Endodermal cell (in vitro differentiated cells): ENCODE data around the gene ADRB2. TPM values are rescaled to one million over a fixed set of nuclear protein-coding genes. Genes with fewer than 3 reads are reported as not detected.

Experiments used
- DNase-seq: peaks from one replicate; pipeline ENCODE4 v3.0.0-alpha.2; 2017
- H3K27ac ChIP-seq: 2 replicates; pipeline ENCODE4 v1.5.1; 2013; ENCODE audit warnings: mild to moderate bottlenecking, low read depth, low read length, moderate library complexity
- H3K27me3 ChIP-seq: 2 replicates; pipeline ENCODE4 v1.6.1; 2013; ENCODE audit warnings: mild to moderate bottlenecking, low read length, moderate library complexity; ENCODE audit not compliant: insufficient read depth, control insufficient read depth, poor library complexity, severe bottlenecking
- H3K36me3 ChIP-seq: 2 replicates; pipeline ENCODE4 v1.7.0; 2013; ENCODE audit warnings: mild to moderate bottlenecking, low read length, moderate library complexity; ENCODE audit not compliant: control insufficient read depth, insufficient read depth
- H3K4me1 ChIP-seq: one replicate; pipeline ENCODE4 v1.7.0; 2013; ENCODE audit warnings: low read length; ENCODE audit not compliant: control insufficient read depth, insufficient read depth
- H3K4me3 ChIP-seq: 2 replicates; pipeline ENCODE4 v1.5.1; 2013; ENCODE audit warnings: mild to moderate bottlenecking, low read length, moderate library complexity
- H3K9ac ChIP-seq: 2 replicates; pipeline ENCODE4 v1.6.1; 2013; ENCODE audit warnings: mild to moderate bottlenecking, low read length, moderate library complexity; ENCODE audit not compliant: poor library complexity, severe bottlenecking; ENCODE audit errors: extremely low read depth
- H3K9me3 ChIP-seq: 2 replicates; pipeline ENCODE4 v1.6.1; 2013; ENCODE audit warnings: mild to moderate bottlenecking, low read length, moderate library complexity; ENCODE audit not compliant: control insufficient read depth
- H3K27ac Mint-ChIP-seq: 2 replicates; pipeline ENCODE4 v1.8.0; 2020; ENCODE audit warnings: mixed read lengths
- H3K27me3 Mint-ChIP-seq: 2 replicates; pipeline ENCODE4 v1.8.0; 2021; ENCODE audit warnings: mild to moderate bottlenecking, mixed read lengths; ENCODE audit not compliant: insufficient read depth
- H3K36me3 Mint-ChIP-seq: 2 replicates; pipeline ENCODE4 v1.8.0; 2020; ENCODE audit warnings: low read depth, mixed read lengths
- H3K4me1 Mint-ChIP-seq: 2 replicates; pipeline ENCODE4 v1.8.0; 2020; ENCODE audit warnings: mixed read lengths
- H3K4me3 Mint-ChIP-seq: 2 replicates; pipeline ENCODE4 v1.8.0; 2020; ENCODE audit warnings: mild to moderate bottlenecking, moderate library complexity, mixed read lengths
- H3K9me3 Mint-ChIP-seq: 2 replicates; pipeline ENCODE4 v1.8.0; 2020; ENCODE audit warnings: mild to moderate bottlenecking, mixed read lengths
- CTCF ChIP-seq: fragments of 200-600 bp; sonication (generic); conservative IDR thresholded peaks from 2 replicates; pipeline ENCODE4 v1.5.0; 2021; ENCODE audit warnings: antibody characterized with exemption, mild to moderate bottlenecking
- WGBS, 2 experiments: methylation state at CpG; one replicate each; pipeline versions ENCODE4 v1.1.5 to v1.1.7; 2013; ENCODE audit warnings: missing lambda C conversion rate in 2 of 2, mixed read lengths in 1 of 2; ENCODE audit not compliant: insufficient coverage in 1 of 2, insufficient read length in 1 of 2; 5-methylcytosine and 5-hydroxymethylcytosine counted together
- total RNA-seq, 2 donors: library from RNA; stranded (reverse); fragmentation: NEBNext Ultra II Directional in 1 of 2; extraction: Animal tissue kit (Norgen Biotek cat#: 25700) in 1 of 2; gene quantifications; 2 replicates in 1 of 2; 3 replicates in 1 of 2; pipeline ENCODE4 v1.2.1, GENCODE V29; 2021

Gene ADRB2
- total RNA-seq, 2 donors from 2014 or later: 0.20 to 0.42 TPM

GRCh38 chr5:148811756-148812155, 14.7 kb upstream of the ADRB2 start:
- no peaks in the 10 kb centered on the region for H3K36me3 Mint-ChIP-seq
- H3K4me1 Mint-ChIP-seq: peaks cover 6% of the 10 kb centered on the region
- H3K9me3 Mint-ChIP-seq: no peaks in the 10 kb centered on the region
- H3K9ac ChIP-seq: no peak overlapping the region
- no peaks in the 10 kb centered on the region for H3K9me3 ChIP-seq
- H3K27me3 Mint-ChIP-seq: peaks cover 6% of the 10 kb centered on the region
- no peaks in the 10 kb centered on the region for H3K36me3 ChIP-seq
- H3K4me1 ChIP-seq: no peaks in the 10 kb centered on the region
- no peak for DNase-seq
- no peak overlapping the region for H3K4me3 ChIP-seq
- WGBS, 2 experiments: 63 to 90% methylated on average over 1 of the region's 1 CpG
- peaks cover 7% of the 10 kb centered on the region for H3K27me3 ChIP-seq
- no peak overlapping the region for H3K27ac ChIP-seq
- H3K4me3 Mint-ChIP-seq: no peak overlapping the region
- no peak overlapping the region for H3K27ac Mint-ChIP-seq
- no peak for TF ChIP-seq CTCF

GRCh38 chr5:148815086-148815485, 11.3 kb upstream of the ADRB2 start:
- no peaks in the 10 kb centered on the region for H3K9me3 Mint-ChIP-seq
- no peak overlapping the region for H3K4me3 ChIP-seq
- DNase-seq: no peak
- TF ChIP-seq CTCF: no peak
- H3K4me1 ChIP-seq: no peaks in the 10 kb centered on the region
- H3K27me3 Mint-ChIP-seq: peaks cover 7% of the 10 kb centered on the region
- H3K27me3 ChIP-seq: peaks cover 7% of the 10 kb centered on the region
- H3K36me3 ChIP-seq: no peaks in the 10 kb centered on the region
- H3K9ac ChIP-seq: no peak overlapping the region
- H3K4me1 Mint-ChIP-seq: no peaks in the 10 kb centered on the region
- WGBS, 2 experiments: 79% methylated on average over 2 of the region's 2 CpGs; no CpG with 5 or more reads in 1 of the 2 experiments
- no peaks in the 10 kb centered on the region for H3K36me3 Mint-ChIP-seq
- no peak overlapping the region for H3K4me3 Mint-ChIP-seq
- no peak overlapping the region for H3K27ac Mint-ChIP-seq
- no peak overlapping the region for H3K27ac ChIP-seq
- H3K9me3 ChIP-seq: no peaks in the 10 kb centered on the region

GRCh38 chr5:148815578-148815977, 10.8 kb upstream of the ADRB2 start:
- no peak for TF ChIP-seq CTCF
- H3K36me3 ChIP-seq: no peaks in the 10 kb centered on the region
- H3K4me1 ChIP-seq: no peaks in the 10 kb centered on the region
- Mint-ChIP-seq H3K27me3 (peaks cover 7% of the 10 kb centered on the region), H3K27ac (no peak overlapping the region), H3K4me1 (no peaks in the 10 kb centered on the region), H3K9me3 (no peaks in the 10 kb centered on the region), H3K36me3 (no peaks in the 10 kb centered on the region), H3K4me3 (no peak overlapping the region)
- H3K27ac ChIP-seq: no peak overlapping the region
- no peak for DNase-seq
- H3K4me3 ChIP-seq: no peak overlapping the region
- peaks cover 7% of the 10 kb centered on the region for H3K27me3 ChIP-seq
- H3K9ac ChIP-seq: no peak overlapping the region
- no peaks in the 10 kb centered on the region for H3K9me3 ChIP-seq
